H1 (cell line): ENCODE results near the gene GSG1L. TPM values are rescaled to one million over a fixed set of nuclear protein-coding genes. Genes with fewer than 3 reads are reported as not detected.

Experiments
- BCL11A ChIP-seq, 2 experiments: IDR thresholded peaks; one replicate each; pipeline ENCODE4 v1.6.1; 2011; ENCODE audit warnings: low read depth in 2 of 2, low read length in 2 of 2, mild to moderate bottlenecking in 2 of 2
- E2F6 ChIP-seq: IDR thresholded peaks from 2 replicates; pipeline ENCODE4 v1.6.1; 2012; ENCODE audit warnings: inconsistent platforms
- KDM5A ChIP-seq: fragments of 200-600 bp; IDR thresholded peaks from 2 replicates; pipeline ENCODE4 v1.7.1; 2012; ENCODE audit warnings: mild to moderate bottlenecking, low read length, inconsistent platforms, mixed read lengths
- RFX5 ChIP-seq: IDR thresholded peaks from 2 replicates; pipeline ENCODE4 v1.6.1; 2011; ENCODE audit warnings: low read depth, low read length, improper control_type of control experiment, borderline replicate concordance
- SP2 ChIP-seq: IDR thresholded peaks from 2 replicates; pipeline ENCODE4 v1.6.1; 2012; ENCODE audit warnings: mild to moderate bottlenecking, low read length, inconsistent platforms
- YY1 ChIP-seq: IDR thresholded peaks from 2 replicates; pipeline ENCODE4 v1.6.1; 2011; ENCODE audit warnings: low read depth, mild to moderate bottlenecking, low read length
- polyA plus RNA-seq, 7 experiments: library from polyadenylated mRNA; depleted of rRNA in 3 of 7; stranded (reverse) in 5 of 7; unstranded in 2 of 7; fragments of >200 nt in 5 of 7; fragments of 200-250 nt in 2 of 7; gene quantifications; 1 replicate in 5 of 7; 2 replicates in 1 of 7; 4 replicates in 1 of 7; pipeline versions ENCODE4 v1.2.1 to v1.2.3, GENCODE V29; 2011 to 2013; ENCODE audit warnings: missing spikeins in 2 of 7, mixed read lengths in 2 of 7
- total RNA-seq: library from RNA; stranded (reverse); fragmentation: NEBNext Ultra II Directional; extraction: Animal tissue kit (Norgen Biotek cat#: 25700); gene quantifications from 2 replicates; pipeline ENCODE4 v1.2.1, GENCODE V29; 2021

GSG1L gene
- total and polyA plus RNA-seq, 2 of the 8 experiments (the other 6 are each of a cell fraction or from before 2014, with no cell fraction given), result 0.71 to 1.1 TPM

GRCh38 chr16:28092721-28093384, 29.3 kb upstream of the GSG1L start (continued):
- no peak for TF ChIP-seq E2F6
- no peak for TF ChIP-seq BCL11A (IDR thresholded peaks at IDR 0.05; ENCODE audit: low read depth in 2 of 2, low read length in 2 of 2)
- TF ChIP-seq YY1, result no peak
- no peak for TF ChIP-seq SP2
- no peak for TF ChIP-seq RFX5
- TF ChIP-seq KDM5A, result no peak
- TF ChIP-seq, all 59 proteins: peak for 0
